Stimulated activated CD4-positive, alpha-beta T cell treated with anti-CD3 and anti-CD28 coated beads, Interleukin-4, amount 100 ng/mL, for 4 hours (primary cell): ENCODE results near the gene RIC8A.

Experiments used
- DNase-seq, 2 experiments: peaks; one replicate each; pipeline ENCODE4 v3.0.0-alpha.2; 2020

RIC8A gene

GRCh38 chr11:204587-205109, 2.9 kb upstream of the RIC8A start:
- no peak for DNase-seq

GRCh38 chr11:205221-206001, 2.1 kb upstream of the RIC8A start:
- DNase-seq, result no peak

DNA sequence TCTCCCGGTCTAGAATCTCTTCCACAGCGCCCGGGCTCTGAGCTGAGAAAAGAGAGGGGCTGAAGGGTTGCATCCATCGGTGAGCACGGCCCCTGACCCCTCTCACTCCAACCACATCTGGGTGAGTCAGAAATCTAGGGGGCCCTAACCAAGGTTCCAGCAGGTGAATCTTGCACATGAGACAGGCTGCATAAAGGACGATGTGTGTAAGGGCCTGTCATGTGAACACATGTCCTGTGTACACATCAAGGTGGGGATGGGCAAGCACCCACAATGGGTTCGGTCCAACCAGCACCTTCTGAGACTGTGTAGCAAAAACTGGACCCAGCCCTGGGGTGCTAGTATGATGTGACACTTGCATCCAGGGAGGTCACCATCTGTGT, 1.5 kb upstream of the RIC8A start:
- no peak for DNase-seq

- peak in 1 of 2 experiments; percentile 14 for DNase-seq
Measured at GRCh38 chr11:206526-207207, 841 bp upstream of the RIC8A start.

DNA sequence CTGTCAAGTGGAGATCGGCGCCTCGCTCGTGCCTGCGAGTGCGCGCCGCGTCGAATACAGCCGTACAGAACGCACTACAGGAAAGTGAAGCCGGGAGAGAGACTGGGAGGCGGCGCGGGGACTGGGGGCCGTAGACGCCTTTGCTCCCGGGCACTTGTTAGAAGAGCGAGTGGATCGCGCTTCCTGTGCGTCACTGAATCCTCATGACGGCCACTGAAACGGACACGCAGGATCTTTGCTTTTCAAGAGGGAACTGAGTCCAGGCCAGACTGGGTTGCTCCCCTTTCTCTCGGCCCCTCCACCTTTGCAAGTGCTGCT, 314 bp downstream of the RIC8A start:
- no peak for DNase-seq

GRCh38 chr11:208181-208916, 841 bp downstream of the RIC8A start:
- peak; percentile 77 to 80 for DNase-seq

GRCh38 chr11:208917-209260, 1.4 kb downstream of the RIC8A start:
- peak in 1 of 2 experiments; percentile 64 for DNase-seq

GRCh38 chr11:209275-210121, 2.0 kb downstream of the RIC8A start:
- DNase-seq, result no peak

DNA sequence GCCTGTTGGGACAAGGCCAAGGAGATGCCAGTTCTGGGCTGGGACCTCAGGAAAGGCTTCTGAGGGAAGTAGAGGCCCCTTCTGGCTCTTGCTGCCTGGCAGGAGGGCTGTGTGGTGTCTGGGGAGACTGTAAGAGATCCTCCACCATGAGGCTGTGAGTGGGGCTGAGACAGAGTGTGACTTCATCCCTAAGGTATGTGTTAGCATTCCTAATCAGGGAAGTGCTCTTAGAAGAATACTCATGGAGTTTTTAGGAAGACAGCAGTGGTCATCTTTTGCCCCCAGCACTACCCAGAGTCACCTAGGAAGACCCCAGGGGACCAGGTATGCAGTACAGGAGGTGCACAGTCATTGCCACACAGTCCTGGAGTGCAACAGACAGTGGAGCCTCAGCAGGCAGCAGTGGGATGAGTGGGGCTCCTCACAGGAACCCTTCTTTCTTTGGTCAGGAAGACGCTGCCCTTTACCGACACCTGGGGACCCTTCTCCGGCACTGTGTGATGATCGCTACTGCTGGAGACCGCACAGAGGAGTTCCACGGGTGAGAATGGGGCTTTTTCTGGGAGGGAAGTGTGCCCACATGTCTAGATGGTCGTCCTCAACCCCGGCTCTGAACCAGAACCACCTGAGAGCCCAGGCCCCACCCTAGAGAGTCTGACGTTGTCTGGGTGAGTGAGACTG, 2.8 kb downstream of the RIC8A start:
- DNase-seq, result no peak

DNA sequence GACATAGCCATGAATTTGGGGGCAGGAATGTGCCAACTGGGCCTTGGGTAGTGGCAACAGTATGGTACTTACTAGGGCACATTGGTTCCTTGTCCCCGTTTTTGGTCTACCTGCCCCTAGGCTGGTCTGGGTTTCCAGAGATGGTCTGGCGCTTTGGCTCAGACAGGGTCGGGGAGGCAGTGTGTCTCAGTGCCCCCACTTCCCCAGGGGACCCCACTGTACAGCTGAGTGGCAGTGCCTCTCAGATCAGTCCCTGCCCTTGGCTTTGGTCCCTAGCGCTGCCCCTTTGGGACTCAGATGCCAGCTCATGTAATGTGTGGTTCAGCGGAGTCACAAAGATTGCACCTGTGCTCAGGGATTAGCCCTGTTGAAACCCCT, 3.3 kb downstream of the RIC8A start:
- DNase-seq, result no peak

DNA sequence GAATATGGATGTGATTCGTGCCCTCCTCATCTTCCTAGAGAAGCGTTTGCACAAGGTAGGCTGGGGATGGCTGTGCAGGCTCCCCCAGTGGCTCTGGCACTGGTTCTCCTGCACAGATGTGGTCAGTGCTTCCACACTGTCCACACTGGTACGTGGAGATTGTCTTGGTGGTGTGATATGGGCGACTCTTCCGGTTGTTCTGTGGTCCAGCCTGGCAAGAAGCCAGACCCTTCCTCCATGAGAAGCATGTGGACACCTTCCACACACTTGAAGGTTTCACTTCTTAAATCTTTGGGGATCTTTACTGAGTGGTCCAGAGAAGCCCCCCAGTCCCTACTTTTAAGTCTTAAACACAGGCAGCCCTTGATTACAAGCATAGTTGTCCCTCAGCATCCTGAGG, 3.8 kb downstream of the RIC8A start:
- DNase-seq, result no peak

- no peak for DNase-seq
Measured at GRCh38 chr11:211741-212140, 4.2 kb downstream of the RIC8A start.

- DNase-seq, result no peak
Measured at GRCh38 chr11:212150-213100, 4.9 kb downstream of the RIC8A start.

DNA sequence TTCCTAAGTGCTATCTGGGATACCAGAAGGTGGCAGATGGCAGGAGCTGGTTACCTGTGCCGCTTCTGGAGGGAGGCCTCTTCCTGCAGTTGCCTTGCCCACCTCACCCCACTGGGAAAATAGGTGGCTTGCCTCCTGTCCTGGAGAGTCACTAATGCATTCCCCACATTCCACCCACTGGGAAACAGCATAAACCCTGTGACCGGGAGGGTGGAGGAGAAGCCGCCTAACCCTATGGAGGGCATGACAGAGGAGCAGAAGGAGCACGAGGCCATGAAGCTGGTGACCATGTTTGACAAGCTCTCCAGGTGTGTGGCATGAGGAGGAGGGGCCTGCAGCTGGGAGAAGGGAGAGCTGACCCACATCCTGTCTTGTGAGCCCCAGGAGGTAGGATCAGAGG, 5.6 kb downstream of the RIC8A start:
- DNase-seq, result no peak

DNA sequence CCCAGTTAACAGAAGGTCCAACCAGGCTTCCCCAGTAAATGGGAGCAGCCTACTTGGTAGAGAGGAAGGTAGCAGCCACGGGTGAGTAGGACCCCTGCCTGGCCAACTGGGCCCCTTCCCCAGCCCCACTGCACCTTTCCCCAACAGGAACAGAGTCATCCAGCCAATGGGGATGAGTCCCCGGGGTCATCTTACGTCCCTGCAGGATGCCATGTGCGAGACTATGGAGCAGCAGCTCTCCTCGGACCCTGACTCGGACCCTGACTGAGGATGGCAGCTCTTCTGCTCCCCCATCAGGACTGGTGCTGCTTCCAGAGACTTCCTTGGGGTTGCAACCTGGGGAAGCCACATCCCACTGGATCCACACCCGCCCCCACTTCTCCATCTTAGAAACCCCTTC, 6.6 kb downstream of the RIC8A start:
- no peak for DNase-seq

GRCh38 chr11:215581-216037, 8.1 kb downstream of the RIC8A start:
- DNase-seq, result no peak

DNA sequence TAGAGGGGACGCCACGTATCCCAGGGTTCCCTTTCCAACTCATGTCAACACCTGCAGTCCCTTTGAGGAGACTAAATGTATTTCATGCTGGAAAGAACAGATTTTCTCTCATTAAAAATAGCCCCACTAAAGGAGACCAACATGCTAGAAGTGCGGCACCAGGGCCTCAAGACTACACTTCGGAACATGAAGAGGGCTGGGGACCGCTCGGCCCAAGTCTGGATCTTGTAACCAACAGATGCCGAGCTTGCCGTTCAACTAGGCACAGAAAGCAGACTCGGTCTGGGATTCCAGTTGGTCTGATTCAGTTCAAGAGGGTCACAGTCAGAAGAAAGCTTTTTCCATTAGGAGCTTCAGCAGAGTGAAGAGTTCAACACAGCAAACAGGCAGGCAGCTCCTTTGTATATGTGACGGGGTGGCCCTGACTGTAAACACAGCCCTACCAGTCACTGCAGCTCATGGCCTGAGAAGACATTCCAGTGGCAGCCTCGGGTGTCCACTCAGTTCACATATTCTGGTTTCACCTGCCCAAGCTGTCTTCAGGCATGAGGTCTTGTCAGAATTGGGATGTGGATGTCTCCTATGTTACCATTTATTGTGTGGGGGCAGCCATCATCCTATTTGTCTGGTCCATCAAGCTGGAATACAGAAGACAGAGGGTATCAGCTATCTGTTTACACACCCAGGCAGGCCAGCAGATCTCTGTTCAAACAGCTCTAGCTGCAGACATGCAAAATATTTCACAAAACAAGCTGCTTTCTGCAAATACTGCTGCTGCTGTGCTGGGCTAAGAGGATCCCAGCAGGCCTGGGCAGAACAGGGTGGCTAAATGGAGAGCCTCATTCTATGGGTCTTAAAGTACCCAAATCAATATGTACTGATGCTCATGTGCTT, 8.8 kb downstream of the RIC8A start:
- DNase-seq, result no peak

DNA sequence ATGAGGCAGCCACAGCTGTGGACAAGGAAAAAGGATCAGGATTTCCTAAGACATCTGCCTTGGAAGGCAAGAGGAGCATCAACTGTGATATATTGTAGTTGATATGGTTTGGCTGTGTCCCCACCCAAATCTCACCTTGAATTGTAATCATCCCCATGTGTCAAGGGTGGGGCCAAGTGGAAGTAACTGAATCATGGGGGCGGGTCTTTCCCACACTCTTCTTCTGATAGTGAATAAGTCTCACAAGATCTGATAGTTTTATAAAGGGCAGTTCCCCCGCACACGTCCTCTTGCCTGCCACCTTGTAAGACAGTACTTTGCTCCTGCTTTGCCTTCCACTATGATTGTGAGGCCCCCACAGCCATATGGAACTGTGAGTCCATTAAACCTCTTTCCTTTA, 10.2 kb downstream of the RIC8A start:
- DNase-seq, result peak in 1 of 2 experiments; percentile 29

DNA sequence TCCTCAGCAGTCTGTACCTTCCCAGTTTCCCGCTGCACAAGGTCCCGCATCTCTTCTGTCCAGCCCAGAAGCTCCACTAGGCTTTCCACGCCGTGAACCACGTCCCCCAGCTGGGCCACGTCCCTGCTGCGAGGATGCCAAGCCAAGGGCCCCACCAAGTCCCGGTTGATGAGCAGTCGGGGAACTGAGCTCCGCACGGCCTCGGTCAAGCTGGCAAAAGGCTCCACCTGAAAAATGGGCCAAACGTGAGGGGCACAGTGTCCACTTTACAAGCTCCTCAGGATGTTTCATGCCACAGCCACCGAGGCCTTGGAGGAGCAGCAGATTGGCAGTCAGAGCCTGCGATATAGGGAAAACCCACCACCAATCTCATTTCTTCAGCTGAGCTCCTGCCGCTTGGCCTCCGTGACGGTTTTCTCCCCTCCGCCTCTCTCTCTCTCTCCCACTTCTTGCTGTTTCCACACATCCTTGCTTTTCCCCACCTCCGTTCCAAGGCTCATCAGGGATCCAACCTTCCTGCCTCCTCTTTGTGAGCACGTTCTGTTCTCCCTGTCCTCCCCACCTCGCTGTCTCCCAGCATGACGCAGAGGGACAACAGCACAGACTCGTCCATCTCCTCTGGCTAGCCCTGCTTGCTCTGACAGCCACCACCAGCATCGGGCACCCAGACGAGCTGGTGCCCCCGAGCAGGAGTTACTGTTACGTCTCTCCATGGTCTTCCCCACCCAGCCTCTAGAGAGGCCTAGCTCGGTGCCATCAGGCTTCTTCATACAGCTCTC, 11.5 kb downstream of the RIC8A start:
- no peak for DNase-seq
